ENCODE measurements around the gene NDST3. TPM values are rescaled to one million over a fixed set of nuclear protein-coding genes. Genes with fewer than 3 reads are reported as not detected.

NDST3 gene
- total and polyA plus RNA-seq, 2 of the 13 experiments (the other 11 are each of a cell fraction or from before 2014, with no cell fraction given) = not detected

DNA sequence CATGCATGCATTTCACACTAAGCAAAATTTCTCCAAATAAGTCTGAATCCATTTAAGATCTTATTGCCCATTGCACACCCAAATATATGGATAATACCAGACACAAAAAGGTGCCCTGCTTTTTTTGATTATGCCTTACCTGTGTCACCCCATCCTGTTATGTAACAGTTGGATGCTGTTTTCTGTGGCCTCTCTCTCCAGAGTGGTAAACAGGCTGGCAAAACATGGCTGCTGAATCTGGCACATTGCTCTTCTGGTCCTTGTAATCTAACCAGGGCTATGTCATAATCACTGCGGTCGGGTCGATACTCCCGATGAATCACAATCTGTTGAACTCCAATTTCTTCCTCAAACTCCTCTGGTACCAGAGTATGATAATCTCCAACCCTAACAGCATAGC, 248.4 kb downstream of the NDST3 start:
- peaks cover 20% of the 10 kb centered on the region for H4K20me1 ChIP-seq (ENCODE audit: insufficient read depth, low read length)
- DNase-seq (ENCODE audit: low spot score) = peak; percentile 33
- H3K79me2 ChIP-seq (ENCODE audit: insufficient read depth, low read length) = peaks cover 19% of the 10 kb centered on the region
- in situ Hi-C loops (cut with HindIII; ENCODE audit: extremely low pct_ligation_motif_present, low pct_unique_long_range_greater_than_20kb) (no loop called here), intact Hi-C loops (cut with micrococcal nuclease; ENCODE audit: unreplicated experiment) (loop anchor here (5.0 kb wide), 1 partner anchor 405 kb away; the partner anchor contains the start of gene METTL14)
- no peak overlapping the region for H3K9ac ChIP-seq (ENCODE audit: insufficient read depth, low read depth, low read length)
- no peak overlapping the region for H3K27ac ChIP-seq (ENCODE audit: extremely low read length, insufficient read depth, low read length)
- WGBS (ENCODE audit: low lambda C conversion rate) = 41% methylated on average over 4 of the region's 4 CpGs
- H2AFZ ChIP-seq (ENCODE audit: low read length) = no peak overlapping the region
- no peak for FAIRE-seq
- peak; percentile 13; the same call in 2 of the 3 replicates for ATAC-seq
- CTCF ChIA-PET (ENCODE audit: low intra/inter-chr PET ratio, low total read pairs) = no interaction called here
- no peaks in the 10 kb centered on the region; a peak in 1 of 5 replicates for H3K27me3 ChIP-seq (ENCODE audit: control insufficient read depth in 1 of 2, insufficient read depth in 2 of 2, low read length in 2 of 2)
- H3K9me3 ChIP-seq (ENCODE audit: low read length) = no peaks in the 10 kb centered on the region
- H3K4me1 ChIP-seq (ENCODE audit: insufficient read depth, low read length) = peaks cover 28% of the 10 kb centered on the region
- H3K4me3 ChIP-seq (replicated peaks in 1 of 3; ENCODE audit: insufficient read depth in 1 of 3, low read depth in 2 of 3, low read length in 3 of 3) = no peak overlapping the region
- POLR2A ChIA-PET = no interaction called here
- BruUV-seq (replicated peaks) = no TSS peak
- H3K4me2 ChIP-seq (ENCODE audit: low read depth, low read length) = no peak overlapping the region
- H3K36me3 ChIP-seq (replicated peaks in 1 of 2; ENCODE audit: control insufficient read depth in 1 of 2, insufficient read depth in 2 of 2, low read length in 2 of 2) = peaks cover 1 to 2% of the 10 kb centered on the region in 2 experiments; a peak in 1 of 5 replicates
- TF ChIP-seq CEBPB (IDR thresholded peaks at IDR 0.05; ENCODE audit: borderline replicate concordance, low read depth, low read length) = peak; percentile 58; the same call in 1 of the 2 replicates
- TF ChIP-seq ZNF143 (CRISPR knock-in tag; IDR thresholded peaks at IDR 0.05) = no peak
- TF ChIP-seq, protein P1, sequence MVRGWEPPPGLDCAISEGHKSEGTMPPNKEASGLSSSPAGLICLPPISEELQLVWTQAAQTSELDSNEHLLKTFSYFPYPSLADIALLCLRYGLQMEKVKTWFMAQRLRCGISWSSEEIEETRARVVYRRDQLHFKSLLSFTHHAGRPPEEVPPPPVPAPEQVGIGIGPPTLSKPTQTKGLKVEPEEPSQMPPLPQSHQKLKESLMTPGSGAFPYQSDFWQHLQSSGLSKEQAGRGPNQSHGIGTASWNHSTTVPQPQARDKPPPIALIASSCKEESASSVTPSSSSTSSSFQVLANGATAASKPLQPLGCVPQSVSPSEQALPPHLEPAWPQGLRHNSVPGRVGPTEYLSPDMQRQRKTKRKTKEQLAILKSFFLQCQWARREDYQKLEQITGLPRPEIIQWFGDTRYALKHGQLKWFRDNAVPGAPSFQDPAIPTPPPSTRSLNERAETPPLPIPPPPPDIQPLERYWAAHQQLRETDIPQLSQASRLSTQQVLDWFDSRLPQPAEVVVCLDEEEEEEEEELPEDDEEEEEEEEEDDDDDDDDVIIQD (CRISPR knock-in tag; IDR thresholded peaks at IDR 0.05; ENCODE audit: low read depth) = no peak
- 0 out of 2 replicates have a peak, but pooled peaks have one; percentile 8 for TF ChIP-seq FOXA3 (CRISPR knock-in tag; IDR thresholded peaks at IDR 0.05)
- TF ChIP-seq RBM22 (optimal IDR thresholded peaks at IDR 0.05; ENCODE audit: low read length) = peak; percentile 83
- TF ChIP-seq FOSL2 (CRISPR knock-in tag; IDR thresholded peaks at IDR 0.05) = peak; percentile 69
- peak; percentile 54; the same call in 1 of the 2 replicates for TF ChIP-seq POLR2G (IDR thresholded peaks at IDR 0.05; ENCODE audit: low read depth, low read length)

DNA sequence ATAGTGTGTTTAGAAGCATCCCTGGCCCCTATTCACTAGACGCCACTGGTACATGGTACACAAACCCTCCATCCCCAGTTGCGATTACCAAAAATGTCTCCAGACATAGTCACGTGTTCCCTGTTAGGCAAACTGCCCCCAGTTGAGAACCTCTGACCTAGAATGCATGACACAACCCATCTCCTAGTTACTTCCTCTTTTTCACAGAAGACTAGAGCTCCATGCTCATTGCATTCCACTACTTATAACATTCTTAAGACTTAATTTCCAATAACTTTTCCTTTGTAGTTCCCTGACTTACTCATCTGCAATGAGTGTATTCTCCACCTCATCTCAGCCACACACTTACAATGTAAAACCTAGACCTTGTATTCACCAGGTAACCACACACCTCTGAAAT, 249.9 kb downstream of the NDST3 start:
- Histone ChIP-seq H3K27me3 (ENCODE audit: control insufficient read depth in 1 of 2, insufficient read depth in 2 of 2, low read length in 2 of 2) (no peaks in the 10 kb centered on the region; a peak in 1 of 5 replicates), H3K27ac (ENCODE audit: extremely low read length, insufficient read depth, low read length) (no peak overlapping the region), H3K36me3 (replicated peaks in 1 of 2; ENCODE audit: control insufficient read depth in 1 of 2, insufficient read depth in 2 of 2, low read length in 2 of 2) (peaks cover 1 to 2% of the 10 kb centered on the region in 2 experiments; a peak in 1 of 5 replicates), H3K4me2 (ENCODE audit: low read depth, low read length) (no peak overlapping the region), H2AFZ (ENCODE audit: low read length) (no peak overlapping the region), H3K4me3 (replicated peaks in 1 of 3; ENCODE audit: insufficient read depth in 1 of 3, low read depth in 2 of 3, low read length in 3 of 3) (no peak overlapping the region), H3K9me3 (ENCODE audit: low read length) (no peaks in the 10 kb centered on the region), H3K4me1 (ENCODE audit: insufficient read depth, low read length) (peaks cover 28% of the 10 kb centered on the region), H3K9ac (ENCODE audit: insufficient read depth, low read depth, low read length) (no peak overlapping the region), H3K79me2 (ENCODE audit: insufficient read depth, low read length) (peaks cover 10% of the 10 kb centered on the region), H4K20me1 (ENCODE audit: insufficient read depth, low read length) (peaks cover 20% of the 10 kb centered on the region)
- DNase-seq (ENCODE audit: low spot score) (no peak), FAIRE-seq (no peak), ATAC-seq (peak; percentile 4; the same call in 2 of the 3 replicates)
- ChIA-PET CTCF (ENCODE audit: low intra/inter-chr PET ratio, low total read pairs) (no interaction called here), POLR2A (no interaction called here)
- intact Hi-C loops (cut with micrococcal nuclease; ENCODE audit: unreplicated experiment) = loop anchor here (5.0 kb wide), 1 partner anchor 403 kb away; the partner anchor contains the start of gene METTL14
- in situ Hi-C loops (cut with HindIII; ENCODE audit: extremely low pct_ligation_motif_present, low pct_unique_long_range_greater_than_20kb) = no loop called here
- BruUV-seq (replicated peaks) = no TSS peak
- 93% methylated on average over 3 of the region's 3 CpGs for WGBS (ENCODE audit: low lambda C conversion rate)
- TF ChIP-seq TBX2 (CRISPR knock-in tag; IDR thresholded peaks at IDR 0.05; ENCODE audit: borderline replicate concordance) (no peak), ZNF484 (CRISPR knock-in tag; IDR thresholded peaks at IDR 0.05; ENCODE audit: borderline replicate concordance, low read depth) (no peak), HDAC1 (CRISPR knock-in tag; IDR thresholded peaks at IDR 0.05) (no peak), EHMT2 (IDR thresholded peaks at IDR 0.05; ENCODE audit: borderline replicate concordance, low read depth, low read length) (no peak)
- TF ChIP-seq, protein P2, sequence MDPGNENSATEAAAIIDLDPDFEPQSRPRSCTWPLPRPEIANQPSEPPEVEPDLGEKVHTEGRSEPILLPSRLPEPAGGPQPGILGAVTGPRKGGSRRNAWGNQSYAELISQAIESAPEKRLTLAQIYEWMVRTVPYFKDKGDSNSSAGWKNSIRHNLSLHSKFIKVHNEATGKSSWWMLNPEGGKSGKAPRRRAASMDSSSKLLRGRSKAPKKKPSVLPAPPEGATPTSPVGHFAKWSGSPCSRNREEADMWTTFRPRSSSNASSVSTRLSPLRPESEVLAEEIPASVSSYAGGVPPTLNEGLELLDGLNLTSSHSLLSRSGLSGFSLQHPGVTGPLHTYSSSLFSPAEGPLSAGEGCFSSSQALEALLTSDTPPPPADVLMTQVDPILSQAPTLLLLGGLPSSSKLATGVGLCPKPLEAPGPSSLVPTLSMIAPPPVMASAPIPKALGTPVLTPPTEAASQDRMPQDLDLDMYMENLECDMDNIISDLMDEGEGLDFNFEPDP (CRISPR knock-in tag; conservative IDR thresholded peaks at IDR 0.05) = no peak
